ENCODE measurements around the gene SEMA4B. TPM values are rescaled to one million over a fixed set of nuclear protein-coding genes. Genes with fewer than 3 reads are reported as not detected.

Gene SEMA4B
- total RNA-seq, 4 donors from 2014 or later = 115 to 193 (median 134) TPM

DNA sequence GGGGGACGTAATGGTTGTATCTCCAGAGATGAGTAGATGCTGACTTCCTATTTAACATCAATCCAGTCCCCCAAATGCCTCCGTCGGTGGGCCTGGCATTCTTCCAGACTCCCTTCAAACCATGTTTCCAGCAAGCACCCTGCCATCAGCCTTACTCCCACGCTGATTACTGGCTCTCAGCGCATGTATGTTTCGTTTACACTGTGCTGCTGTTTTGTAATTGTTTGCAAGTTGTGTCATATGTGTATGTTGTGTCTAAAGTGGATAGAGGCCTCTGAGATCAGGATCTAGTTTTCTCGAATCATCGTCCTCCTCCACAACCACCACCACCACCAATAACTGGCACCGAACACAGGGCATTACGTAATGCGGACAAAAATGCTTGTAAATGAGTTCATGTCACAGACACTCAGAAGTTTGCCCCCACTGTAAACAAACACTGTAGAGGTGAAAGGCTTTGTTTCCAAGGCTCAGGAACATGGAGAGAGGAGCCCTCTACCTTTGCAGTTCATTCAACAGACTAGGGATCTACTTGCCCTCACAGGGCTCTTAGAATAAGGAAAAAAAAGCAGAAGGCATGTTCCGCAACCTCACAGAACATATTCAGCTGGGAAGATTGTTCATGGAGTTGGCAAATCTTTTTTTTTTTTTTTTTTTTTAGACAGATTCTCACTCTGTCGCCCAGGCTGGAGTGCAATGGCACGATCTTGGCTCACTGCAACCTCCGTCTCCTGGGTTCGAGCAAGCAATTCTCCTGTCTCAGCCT, 46.1 kb upstream of the SEMA4B start:
- Histone ChIP-seq H3K4me1 (peaks cover 18 to 44% (median 26%) of the 10 kb centered on the region in 4 donors), H3K9me3 (no peaks in the 10 kb centered on the region), H3K27ac (peak overlapping the region; percentile 19 to 44 (median 33)), H3K36me3 (no peaks in the 10 kb centered on the region), H3K4me3 (no peak overlapping the region), H3K27me3 (no peaks in the 10 kb centered on the region)
- TF ChIP-seq EP300 (IDR thresholded peaks at IDR 0.05; ENCODE audit: low read depth) (no peak), POLR2AphosphoS5 (IDR thresholded peaks at IDR 0.05) (peak in 1 of 3 donors; percentile 24)
- TF ChIP-seq, protein P1, sequence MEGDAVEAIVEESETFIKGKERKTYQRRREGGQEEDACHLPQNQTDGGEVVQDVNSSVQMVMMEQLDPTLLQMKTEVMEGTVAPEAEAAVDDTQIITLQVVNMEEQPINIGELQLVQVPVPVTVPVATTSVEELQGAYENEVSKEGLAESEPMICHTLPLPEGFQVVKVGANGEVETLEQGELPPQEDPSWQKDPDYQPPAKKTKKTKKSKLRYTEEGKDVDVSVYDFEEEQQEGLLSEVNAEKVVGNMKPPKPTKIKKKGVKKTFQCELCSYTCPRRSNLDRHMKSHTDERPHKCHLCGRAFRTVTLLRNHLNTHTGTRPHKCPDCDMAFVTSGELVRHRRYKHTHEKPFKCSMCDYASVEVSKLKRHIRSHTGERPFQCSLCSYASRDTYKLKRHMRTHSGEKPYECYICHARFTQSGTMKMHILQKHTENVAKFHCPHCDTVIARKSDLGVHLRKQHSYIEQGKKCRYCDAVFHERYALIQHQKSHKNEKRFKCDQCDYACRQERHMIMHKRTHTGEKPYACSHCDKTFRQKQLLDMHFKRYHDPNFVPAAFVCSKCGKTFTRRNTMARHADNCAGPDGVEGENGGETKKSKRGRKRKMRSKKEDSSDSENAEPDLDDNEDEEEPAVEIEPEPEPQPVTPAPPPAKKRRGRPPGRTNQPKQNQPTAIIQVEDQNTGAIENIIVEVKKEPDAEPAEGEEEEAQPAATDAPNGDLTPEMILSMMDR (IDR thresholded peaks at IDR 0.05) = no peak
- peak; percentile 48 for DNase-seq
- in situ Hi-C loops (cut with MboI; ENCODE audit: low pct_ligation_motif_present in 1 of 4, low pct_unique_long_range_greater_than_20kb in 1 of 4, low sequenced_read_pairs in 3 of 4) = loop anchor here in 1 of 4 donors (5.0 kb wide), 1 partner anchor 67 kb away; no protein-coding TSS in a partner anchor
- intact Hi-C loops (cut with DNase I; ENCODE audit: low total_unique reads) = no loop called here
- WGBS, 2 donors (ENCODE audit: low coverage in 1 of 2) = 70 to 85% methylated on average over 4 to 16 of the region's 16 CpGs

DNA sequence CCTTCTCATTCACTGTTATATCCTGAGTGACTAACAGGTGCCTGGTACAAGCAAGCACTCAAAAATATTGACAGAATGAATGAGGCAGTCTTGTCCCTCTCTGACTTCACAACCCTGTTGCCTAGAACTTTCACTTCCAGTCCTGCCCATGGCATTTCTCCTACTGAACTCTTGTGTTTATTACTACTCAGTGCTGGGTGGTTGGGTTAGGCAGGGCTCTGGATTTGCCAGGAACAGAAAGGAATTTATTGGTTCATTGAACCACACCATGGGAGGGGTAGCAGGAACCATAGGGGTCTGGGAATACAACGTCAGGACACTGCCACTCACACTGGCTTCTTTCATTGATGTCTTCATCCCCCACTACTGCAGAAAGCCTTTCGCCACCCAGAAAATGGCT, 41.9 kb upstream of the SEMA4B start:
- in situ Hi-C loops (cut with MboI; ENCODE audit: low pct_ligation_motif_present in 1 of 4, low pct_unique_long_range_greater_than_20kb in 1 of 4, low sequenced_read_pairs in 3 of 4) (no loop called here), intact Hi-C loops (cut with DNase I; ENCODE audit: low total_unique reads) (no loop called here)
- WGBS, 2 donors (ENCODE audit: low coverage in 1 of 2) = 56% methylated on average over 2 of the region's 2 CpGs; no CpG with 5 or more reads in 1 of the 2 donors
- Histone ChIP-seq H3K9me3 (no peaks in the 10 kb centered on the region), H3K27ac (peak overlapping the region; percentile 82 to 89 (median 87)), H3K27me3 (no peaks in the 10 kb centered on the region), H3K36me3 (no peaks in the 10 kb centered on the region), H3K4me3 (no peak overlapping the region), H3K4me1 (peaks cover 25 to 74% (median 50%) of the 10 kb centered on the region in 4 donors)
- peak; percentile 64 for DNase-seq
- peak; percentile 72 for TF ChIP-seq EP300 (IDR thresholded peaks at IDR 0.05; ENCODE audit: low read depth)
- TF ChIP-seq POLR2A (IDR thresholded peaks at IDR 0.05) = peak; percentile 57
- peak; percentile 35 to 73 (median 61) for TF ChIP-seq POLR2AphosphoS5 (IDR thresholded peaks at IDR 0.05)
- TF ChIP-seq, protein P1 (IDR thresholded peaks at IDR 0.05) = no peak

DNA sequence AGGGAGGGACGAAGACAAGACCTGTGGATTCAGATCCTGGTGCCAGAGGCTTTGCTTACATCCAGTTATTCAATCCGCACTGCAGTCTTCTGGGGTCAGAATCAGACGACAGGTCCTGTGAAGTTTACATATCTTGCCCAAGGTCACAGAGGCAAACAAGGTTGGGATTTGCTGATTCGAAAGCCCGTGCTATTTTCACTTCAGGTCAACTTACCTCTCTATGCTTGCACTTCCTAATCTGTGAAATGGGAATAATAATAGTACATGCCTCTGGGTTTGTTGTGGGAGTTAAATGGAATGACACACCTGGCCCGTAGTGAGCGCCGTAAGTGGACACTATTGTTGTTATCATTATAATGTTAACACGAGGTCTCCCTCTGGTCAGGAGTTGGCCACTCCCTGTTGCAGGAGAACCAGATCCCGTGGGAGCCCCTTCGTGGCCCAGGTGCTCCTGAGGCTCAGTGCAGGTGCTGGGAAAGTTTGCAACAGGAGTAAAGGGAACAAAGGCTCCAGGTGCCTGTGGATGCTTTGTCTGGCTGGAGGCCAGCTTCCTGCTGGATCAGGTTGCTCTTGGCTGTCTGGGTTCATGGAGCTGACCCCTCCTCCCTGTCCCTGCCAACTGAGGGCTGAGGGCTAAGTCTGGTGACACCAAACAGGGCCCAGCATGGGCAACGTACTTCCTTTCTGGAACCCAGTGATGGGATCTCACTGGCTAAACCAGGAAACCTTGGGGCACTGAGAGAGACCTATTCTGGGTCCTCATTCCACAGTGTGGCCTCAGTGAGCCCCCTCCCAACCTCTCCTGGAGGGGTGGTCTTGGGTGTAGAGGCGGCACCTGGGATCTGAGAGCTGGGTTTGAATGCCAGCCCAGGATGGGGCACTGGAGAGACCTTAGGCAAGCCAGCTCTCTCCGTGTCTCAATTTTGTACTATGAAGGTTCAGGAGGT, 40.1 kb upstream of the SEMA4B start:
- intact Hi-C loops (cut with DNase I; ENCODE audit: low total_unique reads) (no loop called here), in situ Hi-C loops (cut with MboI; ENCODE audit: low pct_ligation_motif_present in 1 of 4, low pct_unique_long_range_greater_than_20kb in 1 of 4, low sequenced_read_pairs in 3 of 4) (loop anchor here in 1 of 4 donors (10.0 kb wide), 1 partner anchor 54 kb away; no protein-coding TSS in a partner anchor)
- H3K27ac ChIP-seq = peak overlapping the region; percentile 82 to 89 (median 87)
- peaks cover 37 to 83% (median 62%) of the 10 kb centered on the region in 4 donors for H3K4me1 ChIP-seq
- no peaks in the 10 kb centered on the region for H3K9me3 ChIP-seq
- peak; percentile 85 for DNase-seq
- H3K27me3 ChIP-seq = no peaks in the 10 kb centered on the region
- WGBS, 2 donors (ENCODE audit: low coverage in 1 of 2) = 49 to 66% methylated on average over 5 to 14 of the region's 14 CpGs
- TF ChIP-seq, protein P1 (IDR thresholded peaks at IDR 0.05) = no peak
- TF ChIP-seq POLR2A (IDR thresholded peaks at IDR 0.05) = peak; percentile 31
- TF ChIP-seq POLR2AphosphoS5 (IDR thresholded peaks at IDR 0.05) = peak in 2 of 3 donors; percentile 57 to 60
- no peaks in the 10 kb centered on the region for H3K36me3 ChIP-seq
- H3K4me3 ChIP-seq = peak overlapping the region in 1 of 4 donors; percentile 28

DNA sequence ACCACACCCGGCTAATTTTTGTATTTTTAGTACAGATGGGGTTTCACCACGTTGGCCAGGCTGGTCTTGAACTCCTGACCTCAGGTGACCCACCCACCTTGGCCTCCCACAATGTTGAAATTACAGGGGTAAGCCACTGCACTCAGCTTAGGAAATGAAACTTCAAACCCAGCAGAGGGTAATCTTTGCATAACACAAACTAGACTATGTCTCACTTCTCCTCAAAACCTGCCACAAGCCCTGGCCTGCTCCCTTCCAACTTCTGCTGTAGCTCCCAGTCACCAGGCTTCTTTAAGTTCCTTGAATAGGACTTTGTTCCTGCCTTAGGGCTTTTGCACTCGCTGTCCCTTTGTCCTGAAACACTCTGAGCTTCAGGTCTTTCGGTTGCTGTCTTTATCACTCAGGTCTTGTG, 39.2 kb upstream of the SEMA4B start:
- in situ Hi-C loops (cut with MboI; ENCODE audit: low pct_ligation_motif_present in 1 of 4, low pct_unique_long_range_greater_than_20kb in 1 of 4, low sequenced_read_pairs in 3 of 4) (loop anchor here in 1 of 4 donors (10.0 kb wide), 1 partner anchor 53 kb away; no protein-coding TSS in a partner anchor), intact Hi-C loops (cut with DNase I; ENCODE audit: low total_unique reads) (no loop called here)
- Histone ChIP-seq H3K27ac (peak overlapping the region; percentile 82 to 89 (median 87)), H3K9me3 (no peaks in the 10 kb centered on the region), H3K36me3 (no peaks in the 10 kb centered on the region), H3K27me3 (no peaks in the 10 kb centered on the region), H3K4me3 (peak overlapping the region in 1 of 4 donors; percentile 4), H3K4me1 (peaks cover 38 to 92% (median 69%) of the 10 kb centered on the region in 4 donors)
- DNase-seq = peak; percentile 53
- TF ChIP-seq POLR2A (IDR thresholded peaks at IDR 0.05) (peak; percentile 62), POLR2AphosphoS5 (IDR thresholded peaks at IDR 0.05) (peak in 2 of 3 donors; percentile 62 to 68), EP300 (IDR thresholded peaks at IDR 0.05; ENCODE audit: low read depth) (no peak)
- WGBS, 2 donors (ENCODE audit: low coverage in 1 of 2) = 33 to 50% methylated on average over 2 to 4 of the region's 4 CpGs

Data from transverse colon (tissue), 4 donors.